ENCODE measurements around the gene TUBA3D. TPM values are rescaled to one million over a fixed set of nuclear protein-coding genes. Genes with fewer than 3 reads are reported as not detected.

The TUBA3D gene
- total and polyA plus RNA-seq, 2 of the 13 experiments (the other 11 are each of a cell fraction or from before 2014, with no cell fraction given): not detected

DNA sequence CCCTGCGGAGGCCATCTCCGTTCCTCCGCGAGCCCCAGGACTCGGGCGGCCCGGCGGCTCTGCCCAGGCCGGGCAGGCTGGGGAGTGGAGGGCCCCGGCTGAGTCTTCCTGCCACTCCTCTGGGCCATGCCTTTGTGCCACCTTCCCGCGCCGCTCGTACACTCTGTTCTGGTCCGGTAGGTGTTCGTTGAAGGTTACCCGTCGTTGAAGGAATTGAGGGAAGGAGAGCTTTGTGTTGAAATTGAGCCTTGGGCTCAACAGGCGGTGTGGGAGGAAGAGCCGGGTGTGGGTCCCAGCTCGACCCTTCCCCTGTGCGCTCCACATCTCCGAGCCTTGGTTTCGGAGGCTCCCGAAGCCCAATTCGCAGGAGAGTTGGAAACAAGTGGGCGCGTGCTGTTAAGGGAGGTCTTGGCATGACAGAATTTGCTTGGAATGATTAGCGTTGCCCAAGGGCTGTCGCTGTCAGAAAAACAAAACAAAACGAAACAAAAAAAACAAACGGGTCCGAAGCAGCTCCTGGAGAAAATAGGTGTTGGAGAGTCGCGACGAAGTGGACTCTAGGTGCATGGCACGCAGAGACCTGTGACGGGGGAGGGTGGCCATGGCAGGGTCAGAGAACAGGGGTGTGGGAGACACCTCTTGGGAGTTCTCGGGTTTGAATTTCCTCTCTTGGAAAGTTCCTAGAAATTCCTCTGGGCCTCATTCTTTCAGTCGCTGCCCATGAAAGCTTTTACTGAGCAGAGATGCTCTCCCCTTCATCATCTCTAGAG is 17.5 kb downstream of the TUBA3D start (continued):
- peak; percentile 15 for TF ChIP-seq ZNF607 (CRISPR knock-in tag; IDR thresholded peaks at IDR 0.05; ENCODE audit: borderline replicate concordance)
- no peak for TF ChIP-seq DNMT1 (CRISPR knock-in tag; IDR thresholded peaks at IDR 0.05)
- no peak for TF ChIP-seq THAP8 (CRISPR knock-in tag; IDR thresholded peaks at IDR 0.05; ENCODE audit: borderline replicate concordance)
- 0 out of 2 replicates have a peak, but pooled peaks have one; percentile 89 for TF ChIP-seq ZNF224 (CRISPR knock-in tag; IDR thresholded peaks at IDR 0.05)
- TF ChIP-seq ZIK1 (CRISPR knock-in tag; IDR thresholded peaks at IDR 0.05; ENCODE audit: borderline replicate concordance, low read depth): 0 out of 2 replicates have a peak, but pooled peaks have one; percentile 14
- TF ChIP-seq ZNF709 (CRISPR knock-in tag; IDR thresholded peaks at IDR 0.05): no peak; the same call in 1 of the 2 replicates
- TF ChIP-seq CEBPB (IDR thresholded peaks at IDR 0.05; ENCODE audit: borderline replicate concordance, low read depth, low read length): no peak
- TF ChIP-seq HES4 (CRISPR knock-in tag; IDR thresholded peaks at IDR 0.05; ENCODE audit: borderline replicate concordance): 0 out of 2 replicates have a peak, but pooled peaks have one; percentile 69
- peak; percentile 31 for TF ChIP-seq MED8 (CRISPR knock-in tag; IDR thresholded peaks at IDR 0.05; ENCODE audit: insufficient replicate concordance)
- TF ChIP-seq ZNF432 (CRISPR knock-in tag; IDR thresholded peaks at IDR 0.05; ENCODE audit: borderline replicate concordance): no peak
- TF ChIP-seq ZNF496 (CRISPR knock-in tag; IDR thresholded peaks at IDR 0.05; ENCODE audit: insufficient replicate concordance): no peak
- no peak for TF ChIP-seq PBX2 (CRISPR knock-in tag; IDR thresholded peaks at IDR 0.05)
- peak; percentile 70; the same call in 1 of the 2 replicates for TF ChIP-seq REL (CRISPR knock-in tag; conservative IDR thresholded peaks at IDR 0.05)
- TF ChIP-seq IKZF1 (IDR thresholded peaks at IDR 0.05): no peak
- TF ChIP-seq SSRP1 (CRISPR knock-in tag; IDR thresholded peaks at IDR 0.05): no peak
- no peak for TF ChIP-seq SRSF4 (IDR thresholded peaks at IDR 0.05; ENCODE audit: low read depth, low read length, poor library complexity, severe bottlenecking)
- no peak; the same call in 1 of the 2 replicates for TF ChIP-seq ZFY (CRISPR knock-in tag; IDR thresholded peaks at IDR 0.05)
- no peak for TF ChIP-seq ZNF782 (CRISPR knock-in tag; IDR thresholded peaks at IDR 0.05; ENCODE audit: borderline replicate concordance)
- 0 out of 2 replicates have a peak, but pooled peaks have one; percentile 2 for TF ChIP-seq ZNF121 (CRISPR knock-in tag; IDR thresholded peaks at IDR 0.05)
- 0 out of 2 replicates have a peak, but pooled peaks have one; percentile 0 for TF ChIP-seq ZNF703 (CRISPR knock-in tag; IDR thresholded peaks at IDR 0.05; ENCODE audit: borderline replicate concordance)
- no peak for TF ChIP-seq ZKSCAN5 (CRISPR knock-in tag; IDR thresholded peaks at IDR 0.05)
- TF ChIP-seq TBX3 (IDR thresholded peaks at IDR 0.05; ENCODE audit: borderline replicate concordance): no peak
- TF ChIP-seq, protein P1, sequence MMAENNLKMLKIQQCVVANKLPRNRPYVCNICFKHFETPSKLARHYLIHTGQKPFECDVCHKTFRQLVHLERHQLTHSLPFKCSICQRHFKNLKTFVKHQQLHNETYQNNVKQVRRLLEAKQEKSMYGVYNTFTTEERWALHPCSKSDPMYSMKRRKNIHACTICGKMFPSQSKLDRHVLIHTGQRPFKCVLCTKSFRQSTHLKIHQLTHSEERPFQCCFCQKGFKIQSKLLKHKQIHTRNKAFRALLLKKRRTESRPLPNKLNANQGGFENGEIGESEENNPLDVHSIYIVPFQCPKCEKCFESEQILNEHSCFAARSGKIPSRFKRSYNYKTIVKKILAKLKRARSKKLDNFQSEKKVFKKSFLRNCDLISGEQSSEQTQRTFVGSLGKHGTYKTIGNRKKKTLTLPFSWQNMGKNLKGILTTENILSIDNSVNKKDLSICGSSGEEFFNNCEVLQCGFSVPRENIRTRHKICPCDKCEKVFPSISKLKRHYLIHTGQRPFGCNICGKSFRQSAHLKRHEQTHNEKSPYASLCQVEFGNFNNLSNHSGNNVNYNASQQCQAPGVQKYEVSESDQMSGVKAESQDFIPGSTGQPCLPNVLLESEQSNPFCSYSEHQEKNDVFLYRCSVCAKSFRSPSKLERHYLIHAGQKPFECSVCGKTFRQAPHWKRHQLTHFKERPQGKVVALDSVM (CRISPR knock-in tag; IDR thresholded peaks at IDR 0.05): no peak
- TF ChIP-seq, protein P2, sequence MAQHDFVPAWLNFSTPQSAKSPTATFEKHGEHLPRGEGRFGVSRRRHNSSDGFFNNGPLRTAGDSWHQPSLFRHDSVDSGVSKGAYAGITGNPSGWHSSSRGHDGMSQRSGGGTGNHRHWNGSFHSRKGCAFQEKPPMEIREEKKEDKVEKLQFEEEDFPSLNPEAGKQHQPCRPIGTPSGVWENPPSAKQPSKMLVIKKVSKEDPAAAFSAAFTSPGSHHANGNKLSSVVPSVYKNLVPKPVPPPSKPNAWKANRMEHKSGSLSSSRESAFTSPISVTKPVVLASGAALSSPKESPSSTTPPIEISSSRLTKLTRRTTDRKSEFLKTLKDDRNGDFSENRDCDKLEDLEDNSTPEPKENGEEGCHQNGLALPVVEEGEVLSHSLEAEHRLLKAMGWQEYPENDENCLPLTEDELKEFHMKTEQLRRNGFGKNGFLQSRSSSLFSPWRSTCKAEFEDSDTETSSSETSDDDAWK (CRISPR knock-in tag; IDR thresholded peaks at IDR 0.05): no peak

All from HepG2 (cell line).